ENCODE data around the gene COL23A1.

- TF ChIP-seq POLR2AphosphoS5 (IDR thresholded peaks at IDR 0.05; ENCODE audit: low read depth, low read length) = no peak
- no peak for TF ChIP-seq PAX5 (IDR thresholded peaks at IDR 0.05; ENCODE audit: insufficient read depth, low read length, severe bottlenecking)
- TF ChIP-seq POLR2A (IDR thresholded peaks at IDR 0.05; ENCODE audit: low read depth, low read length) = no peak
- TF ChIP-seq TAF1 (IDR thresholded peaks at IDR 0.05; ENCODE audit: low read depth, low read length) = no peak
- no peak for TF ChIP-seq SPI1 (IDR thresholded peaks at IDR 0.05; ENCODE audit: low read depth, low read length)
Measured at GRCh38 chr5:178589180-178590140, 733 bp downstream of the COL23A1 start.
